Subcutaneous abdominal adipose tissue (tissue), 5 donors: ENCODE data around the gene DDX23.

Source experiments
- H3K27ac ChIP-seq: one replicate; pipeline ENCODE4 v1.7.0; 2013; ENCODE audit warnings: low read depth, mild to moderate bottlenecking, inconsistent platforms, low read length, moderate library complexity
- H3K27me3 ChIP-seq, 5 donors: one replicate each; pipeline ENCODE4 v1.7.0; 2013; ENCODE audit warnings: low read length in 5 of 5, inconsistent platforms in 1 of 5; ENCODE audit not compliant: control insufficient read depth in 5 of 5, insufficient read depth in 4 of 5
- H3K36me3 ChIP-seq, 5 donors: one replicate each; pipeline ENCODE4 v1.7.0; 2013; ENCODE audit warnings: low read length in 5 of 5; ENCODE audit not compliant: control insufficient read depth in 5 of 5, insufficient read depth in 5 of 5
- H3K4me1 ChIP-seq, 5 donors: one replicate each; pipeline ENCODE4 v1.7.0; 2013; ENCODE audit warnings: low read length in 5 of 5, mild to moderate bottlenecking in 3 of 5, moderate library complexity in 1 of 5; ENCODE audit not compliant: control insufficient read depth in 5 of 5, insufficient read depth in 5 of 5
- H3K4me3 ChIP-seq, 5 donors: one replicate each; pipeline ENCODE4 v1.7.0; 2013; ENCODE audit warnings: low read length in 5 of 5, low read depth in 1 of 5
- H3K9ac ChIP-seq, 5 donors: one replicate each; pipeline ENCODE4 v1.7.0; 2013; ENCODE audit warnings: low read length in 5 of 5, mild to moderate bottlenecking in 4 of 5, moderate library complexity in 3 of 5
- H3K9me3 ChIP-seq, 5 donors: one replicate each; pipeline ENCODE4 v1.7.0; 2013; ENCODE audit warnings: low read length in 5 of 5; ENCODE audit not compliant: control insufficient read depth in 5 of 5
- donor health status: healthy.
- donor health status: healthy.
- donor health status: healthy.
- donor health status: healthy.
- donor health status: healthy.

DDX23 gene

GRCh38 chr12:48818831-48819590 is 33.0 kb downstream of the DDX23 start:
- Histone ChIP-seq H3K27me3 (peaks cover 0 to 11% (median 2%) of the 10 kb centered on the region in 5 donors), H3K36me3 (peaks cover 0 to 7% (median 6%) of the 10 kb centered on the region in 5 donors), H3K4me1 (peaks cover 6 to 40% (median 30%) of the 10 kb centered on the region in 5 donors), H3K4me3 (peak overlapping the region in 4 of 5 donors; percentile 52 to 73 (median 66)), H3K9me3 (no peaks in the 10 kb centered on the region), H3K27ac (no peak overlapping the region), H3K9ac (peak overlapping the region in 2 of 5 donors; percentile 45 to 51)

DNA sequence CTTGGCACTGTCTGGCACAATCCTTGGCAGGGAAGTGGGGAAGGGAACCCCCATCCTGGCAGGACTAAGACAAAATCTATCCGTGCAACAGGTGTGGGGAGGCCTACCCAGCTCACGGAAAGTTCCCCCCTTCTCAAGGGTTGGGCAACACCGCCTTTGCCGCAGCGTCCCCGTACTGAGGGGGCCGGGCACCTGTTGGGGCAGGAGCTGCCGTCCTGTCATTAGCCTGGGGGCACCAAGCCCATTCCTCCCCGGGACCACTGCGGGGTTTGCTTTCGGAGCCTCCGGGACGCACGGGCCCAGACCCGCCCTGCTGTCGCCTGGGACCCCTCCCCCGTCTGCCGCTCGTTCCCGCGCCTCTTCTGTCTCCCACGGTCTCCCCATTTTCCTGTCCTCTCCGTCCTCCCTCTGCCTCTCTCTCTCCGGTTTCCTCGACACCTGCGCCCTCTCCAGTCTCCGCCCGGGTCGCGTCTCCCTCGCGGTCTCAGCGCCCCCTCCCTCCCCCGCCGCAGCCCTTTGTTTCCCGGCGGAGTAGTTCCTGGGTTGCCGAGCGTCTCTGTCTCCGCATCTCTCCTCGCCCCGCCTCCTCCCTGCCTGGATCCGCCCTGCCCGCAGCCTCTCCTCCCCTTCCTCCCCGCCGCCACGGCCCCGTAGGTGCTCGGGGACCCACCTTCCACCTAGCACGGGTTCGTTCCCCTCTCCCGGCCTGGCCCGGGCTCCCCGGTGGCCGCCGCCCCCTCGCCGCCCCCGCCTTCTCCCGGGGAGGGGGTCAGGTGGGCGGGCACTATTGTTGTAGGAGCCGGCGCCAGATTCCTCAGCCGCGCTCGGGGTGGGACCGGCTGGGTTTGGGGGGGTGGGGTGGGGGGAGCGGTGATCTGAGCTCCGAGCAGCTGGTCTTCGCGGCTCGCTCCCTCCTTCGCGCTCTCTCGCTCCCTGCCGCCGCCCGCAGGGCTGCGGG is 33.8 kb downstream of the DDX23 start, which contains the start of gene CACNB3:
Gene CACNB3, plus strand, starts transcription at position 624 of the 958 bp plus-strand sequence. CDS start 434 bp downstream, outside the sequence.
- Histone ChIP-seq H3K27me3 (peaks cover 0 to 11% (median 2%) of the 10 kb centered on the region in 5 donors), H3K4me3 (peak within 1 kb of the TSS in 4 of 5 donors; percentile 61 to 73 (median 66)), H3K27ac (no peak within 1 kb of the TSS), H3K9ac (peak within 1 kb of the TSS in 3 of 5 donors; percentile 52 to 58 (median 54)), H3K4me1 (peaks cover 6 to 47% (median 35%) of the 10 kb centered on the region in 5 donors), H3K9me3 (no peaks in the 10 kb centered on the region), H3K36me3 (peaks cover 0 to under 1% (median 0%) of the 10 kb centered on the region in 5 donors)

DNA sequence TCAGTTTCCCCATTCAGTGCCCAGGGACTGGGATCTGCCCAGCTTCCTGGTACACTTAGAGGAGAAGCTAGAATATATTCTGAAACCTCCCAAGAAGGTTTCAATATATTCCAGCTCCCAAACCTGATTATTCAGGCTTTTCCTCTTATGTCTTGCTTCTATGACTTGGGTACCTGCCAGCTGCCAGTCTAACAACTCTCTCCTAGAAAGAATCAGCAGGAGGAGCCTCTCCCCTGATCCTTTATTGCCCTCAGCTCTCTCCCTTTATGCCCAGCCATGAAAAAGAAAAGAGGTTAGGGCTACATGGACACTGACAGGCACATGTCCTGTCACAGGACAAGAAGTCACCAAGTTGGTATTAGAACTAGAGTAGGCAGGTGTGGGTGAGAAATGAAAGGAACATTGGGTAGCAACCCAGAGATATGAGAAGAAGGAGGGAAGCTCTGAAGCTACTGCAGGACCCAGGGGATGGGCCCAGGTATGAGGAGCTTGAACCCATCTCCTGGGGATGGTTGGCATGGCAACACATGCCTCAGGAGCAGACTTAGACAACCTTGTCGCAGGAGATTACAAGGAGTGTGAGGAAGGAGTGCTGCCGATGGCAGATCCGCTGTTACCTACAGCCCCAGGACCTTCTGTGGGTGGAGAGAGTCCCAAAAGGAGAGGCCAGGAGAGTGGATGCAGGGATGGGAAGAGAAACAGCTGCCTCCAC is 35.7 kb downstream of the DDX23 start:
- H3K4me1 ChIP-seq = peaks cover 6 to 47% (median 35%) of the 10 kb centered on the region in 5 donors
- peak overlapping the region in 4 of 5 donors; percentile 68 to 89 (median 79) for H3K4me3 ChIP-seq
- H3K9ac ChIP-seq = peak overlapping the region in 3 of 5 donors; percentile 16 to 90 (median 88)
- H3K9me3 ChIP-seq = no peaks in the 10 kb centered on the region
- no peaks in the 10 kb centered on the region for H3K36me3 ChIP-seq
- peaks cover 0 to 11% (median 2%) of the 10 kb centered on the region in 5 donors for H3K27me3 ChIP-seq
- no peak overlapping the region for H3K27ac ChIP-seq

GRCh38 chr12:48815126-48816110 is 36.5 kb downstream of the DDX23 start:
- H3K27ac ChIP-seq = peak overlapping the region; percentile 86

DNA sequence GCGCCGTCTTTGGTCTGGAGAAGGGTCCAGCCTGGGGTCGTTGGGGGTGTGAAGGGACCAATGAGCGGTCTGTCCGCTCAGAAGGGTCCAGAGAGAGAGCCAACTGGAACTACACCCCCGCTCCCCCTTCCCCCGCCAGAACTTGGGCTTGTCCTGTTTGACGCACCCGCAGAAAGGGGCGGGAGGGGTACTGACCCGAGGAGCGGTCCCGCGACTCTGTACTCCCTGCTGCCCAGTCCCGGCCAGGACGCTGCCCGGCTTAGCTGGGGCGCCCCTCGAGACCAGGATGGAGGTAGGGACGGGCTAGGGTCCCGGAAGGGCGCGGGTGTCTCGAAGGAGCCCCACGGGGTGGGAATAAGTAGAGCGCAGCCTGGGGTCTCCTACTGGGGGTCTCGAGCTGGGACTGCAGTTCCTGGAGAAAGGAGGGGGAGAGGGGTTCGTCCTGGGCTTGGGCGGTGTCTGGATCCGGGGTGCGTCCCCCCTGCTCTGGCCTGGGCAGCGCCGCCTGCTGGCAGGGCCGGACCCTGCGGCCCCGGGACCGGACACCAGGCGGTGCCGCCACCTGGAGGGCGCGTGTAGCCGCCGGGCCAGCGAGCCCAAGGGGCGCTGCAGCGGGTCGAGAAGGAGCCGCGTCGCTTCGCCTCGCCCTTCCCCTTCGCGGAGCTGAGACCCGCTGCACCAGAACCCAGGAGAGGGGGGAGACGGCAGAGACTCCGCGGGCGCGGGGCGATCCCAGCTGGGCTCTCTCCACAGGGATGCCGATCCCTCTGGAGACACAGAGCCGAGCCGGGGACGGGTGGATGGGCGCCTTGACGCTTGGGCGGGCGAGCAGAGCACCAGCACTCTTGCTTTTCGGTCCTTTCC is 37.5 kb downstream of the DDX23 start:
- H3K27ac ChIP-seq = peak overlapping the region; percentile 86
- peaks cover 0 to 11% (median 2%) of the 10 kb centered on the region in 5 donors for H3K27me3 ChIP-seq
- no peaks in the 10 kb centered on the region for H3K9me3 ChIP-seq
- H3K9ac ChIP-seq = peak overlapping the region in 4 of 5 donors; percentile 66 to 90 (median 82)
- peak overlapping the region; percentile 70 to 89 (median 77) for H3K4me3 ChIP-seq
- no peaks in the 10 kb centered on the region for H3K36me3 ChIP-seq
- peaks cover 6 to 47% (median 35%) of the 10 kb centered on the region in 5 donors for H3K4me1 ChIP-seq

More at GRCh38 chr12:48815126-48816110, 36.5 kb downstream of the DDX23 start:
- H3K36me3 ChIP-seq = no peaks in the 10 kb centered on the region
- H3K9me3 ChIP-seq = no peaks in the 10 kb centered on the region
- H3K27me3 ChIP-seq = peaks cover 0 to 11% (median 2%) of the 10 kb centered on the region in 5 donors
- H3K4me3 ChIP-seq = peak overlapping the region; percentile 70 to 95 (median 88)
- H3K4me1 ChIP-seq = peaks cover 6 to 47% (median 35%) of the 10 kb centered on the region in 5 donors
- peak overlapping the region; percentile 56 to 90 (median 76) for H3K9ac ChIP-seq

DNA sequence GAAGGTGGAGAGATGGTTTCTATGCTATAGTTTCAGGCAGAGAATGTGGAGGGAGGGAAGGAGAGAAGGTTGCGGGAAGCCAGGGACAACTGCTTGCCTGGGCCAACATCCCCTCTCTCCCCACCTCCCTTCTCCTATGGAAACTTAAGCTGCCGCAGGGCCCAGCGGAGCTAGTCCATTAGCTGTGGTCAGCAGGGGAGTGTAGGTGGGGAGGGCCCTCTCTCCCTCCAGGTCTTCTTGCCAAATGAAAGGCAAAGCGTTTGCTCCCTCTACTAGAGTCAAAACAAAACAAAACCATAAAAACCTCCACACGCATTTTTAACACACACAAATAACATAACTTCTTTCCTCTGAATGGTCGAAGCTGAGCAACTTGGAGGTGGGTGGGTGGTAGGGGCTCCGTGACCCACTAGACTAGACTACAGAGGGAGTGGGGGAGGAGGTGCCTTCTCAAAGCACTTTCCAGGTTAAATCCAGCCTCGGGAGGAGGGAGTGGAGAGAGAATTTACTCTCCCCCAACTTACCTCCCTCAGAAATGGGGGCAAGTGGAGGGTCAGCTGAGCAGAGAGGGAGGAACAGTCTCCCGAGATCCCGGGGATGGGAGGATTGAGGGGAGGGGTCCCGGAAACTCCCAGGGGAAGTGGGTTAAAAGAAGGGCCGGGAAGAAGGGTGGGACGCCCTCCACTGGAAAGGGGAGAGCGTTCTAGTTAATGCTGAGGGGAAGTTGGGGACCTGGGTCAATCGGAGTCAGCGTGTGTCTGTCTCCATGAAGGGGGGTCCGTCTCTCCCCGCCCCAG is 38.3 kb downstream of the DDX23 start:
- peaks cover 6 to 42% (median 31%) of the 10 kb centered on the region in 5 donors for H3K4me1 ChIP-seq
- H3K27ac ChIP-seq = peak overlapping the region; percentile 57
- H3K27me3 ChIP-seq = peaks cover 0 to 11% (median 2%) of the 10 kb centered on the region in 5 donors
- H3K4me3 ChIP-seq = peak overlapping the region; percentile 70 to 89 (median 77)
- H3K9me3 ChIP-seq = no peaks in the 10 kb centered on the region
- peak overlapping the region in 4 of 5 donors; percentile 61 to 90 (median 82) for H3K9ac ChIP-seq
- H3K36me3 ChIP-seq = no peaks in the 10 kb centered on the region

GRCh38 chr12:48812389-48812788 is 39.6 kb downstream of the DDX23 start:
- H3K27ac ChIP-seq = no peak overlapping the region
- H3K4me1 ChIP-seq = peaks cover 3 to 32% (median 22%) of the 10 kb centered on the region in 5 donors

More at GRCh38 chr12:48812389-48812788, 39.6 kb downstream of the DDX23 start:
- H3K27me3 ChIP-seq = peaks cover 0 to 5% (median 1%) of the 10 kb centered on the region in 5 donors
- H3K4me3 ChIP-seq = no peak overlapping the region
- no peaks in the 10 kb centered on the region for H3K36me3 ChIP-seq
- no peaks in the 10 kb centered on the region for H3K9me3 ChIP-seq
- peak overlapping the region in 1 of 5 donors; percentile 20 for H3K9ac ChIP-seq
